IPS DF 19.7 (cell line): ENCODE measurements around the gene SLC52A3.

Source experiments
- DNase-seq: peaks from one replicate; pipeline ENCODE4 v3.0.0-alpha.2; 2013; ENCODE audit warnings: low read depth, low spot score

The SLC52A3 gene

GRCh38 chr20:766906-767305 is 1.4 kb downstream of the SLC52A3 start:
- no peak for DNase-seq

- no peak for DNase-seq
Measured at GRCh38 chr20:764255-764654, 4.0 kb downstream of the SLC52A3 start.

- DNase-seq, result no peak
Measured at GRCh38 chr20:761418-762381, 6.6 kb downstream of the SLC52A3 start.

- no peak for DNase-seq
Measured at GRCh38 chr20:760751-761417, 7.4 kb downstream of the SLC52A3 start.

GRCh38 chr20:757506-757905 is 10.8 kb downstream of the SLC52A3 start:
- no peak for DNase-seq

- no peak for DNase-seq
Measured at GRCh38 chr20:755941-756340, 12.4 kb downstream of the SLC52A3 start.

- no peak for DNase-seq
Measured at GRCh38 chr20:754904-755303, 13.4 kb downstream of the SLC52A3 start.

- DNase-seq, result no peak
Measured at GRCh38 chr20:753897-754635, 14.2 kb downstream of the SLC52A3 start.

- no peak for DNase-seq
Measured at GRCh38 chr20:753136-753535, 15.2 kb downstream of the SLC52A3 start.

- no peak for DNase-seq
Measured at GRCh38 chr20:752291-752690, 16.0 kb downstream of the SLC52A3 start.

- no peak for DNase-seq
Measured at GRCh38 chr20:751761-752160, 16.5 kb downstream of the SLC52A3 start.

GRCh38 chr20:750801-751200 is 17.5 kb downstream of the SLC52A3 start:
- no peak for DNase-seq

- no peak for DNase-seq
Measured at GRCh38 chr20:745683-746301, 22.5 kb downstream of the SLC52A3 start.

GRCh38 chr20:742156-742555 is 26.1 kb downstream of the SLC52A3 start:
- DNase-seq, result no peak

- DNase-seq, result no peak
Measured at GRCh38 chr20:741620-742019, 26.7 kb downstream of the SLC52A3 start.

GRCh38 chr20:740162-740561 is 28.1 kb downstream of the SLC52A3 start:
- no peak for DNase-seq

- DNase-seq, result no peak
Measured at GRCh38 chr20:739736-740135, 28.6 kb downstream of the SLC52A3 start.

GRCh38 chr20:733861-734260 is 34.4 kb downstream of the SLC52A3 start:
- DNase-seq, result no peak

- DNase-seq, result no peak
Measured at GRCh38 chr20:732727-733126, 35.6 kb downstream of the SLC52A3 start.

GRCh38 chr20:731891-732560 is 36.3 kb downstream of the SLC52A3 start:
- DNase-seq, result no peak

GRCh38 chr20:730005-730404 is 38.3 kb downstream of the SLC52A3 start:
- no peak for DNase-seq
